GM18868 (cell line): ENCODE measurements around the gene TBL2.
"Not testable (repeated sequence)": the region's sequence is repeated elsewhere in the genome, so short reads cannot be mapped to it uniquely, and the experiment has no call there.

Experiments used
- ATAC-seq: cut with Tn5 transposase; IDR thresholded peaks from one replicate; pipeline ENCODE4 v1.9.1; 2021; ENCODE audit warnings: mild to moderate bottlenecking, moderate library complexity; ENCODE audit not compliant: unreplicated experiment

Gene TBL2

GRCh38 chr7:73537051-73537450, 41.3 kb downstream of the TBL2 start:
- ATAC-seq: no peak

GRCh38 chr7:73536479-73536878, 41.9 kb downstream of the TBL2 start:
- no peak for ATAC-seq

GRCh38 chr7:73535918-73536317, 42.5 kb downstream of the TBL2 start:
- not testable (repeated sequence) for ATAC-seq

- no peak for ATAC-seq
Measured at GRCh38 chr7:73533742-73534141, 44.6 kb downstream of the TBL2 start.

GRCh38 chr7:73532224-73532623, 46.2 kb downstream of the TBL2 start:
- ATAC-seq: no peak

GRCh38 chr7:73530800-73531199, 47.6 kb downstream of the TBL2 start:
- no peak for ATAC-seq

- ATAC-seq: no peak
Measured at GRCh38 chr7:73526896-73527821, 51.2 kb downstream of the TBL2 start.

- not testable (repeated sequence) for ATAC-seq
Measured at GRCh38 chr7:73526158-73526494, 52.3 kb downstream of the TBL2 start.

GRCh38 chr7:73522105-73522872, 56.1 kb downstream of the TBL2 start, which contains the start of gene BAZ1B:
BAZ1B (minus strand) TSS chr7:73522293; CDS start chr7:73521933, 360 bp downstream.
- ATAC-seq: peak; percentile 86

GRCh38 chr7:73521636-73522104, 56.7 kb downstream of the TBL2 start:
- peak; percentile 31 for ATAC-seq

GRCh38 chr7:73520673-73521635, 57.4 kb downstream of the TBL2 start:
- no peak for ATAC-seq

GRCh38 chr7:73519867-73520672, 58.3 kb downstream of the TBL2 start:
- no peak for ATAC-seq

- no peak for ATAC-seq
Measured at GRCh38 chr7:73518470-73518869, 59.9 kb downstream of the TBL2 start.
